GM23338 (cell line): ENCODE results near the gene CLSTN2. TPM values are rescaled to one million over a fixed set of nuclear protein-coding genes. Genes with fewer than 3 reads are reported as not detected.

ENCODE experiments used
- ATAC-seq: fragments of 200-7000 bp; cut with Tn5 transposase; 3 replicates; pipeline ENCODE4 v1.9.1; 2020
- DNase-seq: peaks from one replicate; pipeline ENCODE4 v3.0.0-alpha.2; 2015; ENCODE audit warnings: low spot score
- H2AFZ ChIP-seq: fragments of 200-600 bp; sonication (generic); 2 replicates; pipeline ENCODE4 v1.8.0; 2016; ENCODE audit warnings: antibody characterized with exemption, mild to moderate bottlenecking, moderate library complexity
- H3F3A ChIP-seq: fragments of 200-600 bp; sonication (generic); replicated peaks from 2 replicates; pipeline ENCODE4 v1.8.0; 2017; ENCODE audit warnings: antibody characterized with exemption, mixed run types, low read depth
- H3K27ac ChIP-seq: fragments of 200-600 bp; sonication (generic); 2 replicates; pipeline ENCODE4 v1.6.1; 2016; ENCODE audit warnings: low read depth
- H3K27me3 ChIP-seq: fragments of 200-600 bp; sonication (generic); 2 replicates; pipeline ENCODE4 v1.8.0; 2016; ENCODE audit warnings: mild to moderate bottlenecking, mixed run types, moderate library complexity; ENCODE audit not compliant: insufficient read depth
- H3K36me3 ChIP-seq: fragments of 200-600 bp; sonication (generic); 2 replicates; pipeline ENCODE4 v1.8.0; 2016; ENCODE audit warnings: mild to moderate bottlenecking; ENCODE audit not compliant: insufficient read depth
- H3K4me1 ChIP-seq: fragments of 200-600 bp; sonication (generic); 2 replicates; pipeline ENCODE4 v1.8.0; 2016; ENCODE audit warnings: mild to moderate bottlenecking, moderate library complexity; ENCODE audit not compliant: insufficient read depth
- H3K4me2 ChIP-seq: fragments of 200-600 bp; sonication (generic); 2 replicates; pipeline ENCODE4 v1.7.1; 2017; ENCODE audit warnings: mixed run types
- H3K4me3 ChIP-seq: fragments of 200-600 bp; sonication (generic); 2 replicates; pipeline ENCODE4 v1.6.1; 2016; ENCODE audit warnings: mixed run types
- H3K79me2 ChIP-seq: fragments of 200-600 bp; sonication (generic); replicated peaks from 2 replicates; pipeline ENCODE4 v1.8.0; 2017; ENCODE audit warnings: mild to moderate bottlenecking; ENCODE audit not compliant: insufficient read depth
- H3K9me2 ChIP-seq: fragments of 200-600 bp; sonication (generic); 2 replicates; pipeline ENCODE4 v1.8.0; 2017; ENCODE audit not compliant: insufficient read depth
- H4K20me1 ChIP-seq: fragments of 200-600 bp; sonication (generic); replicated peaks from 2 replicates; pipeline ENCODE4 v1.8.0; 2017; ENCODE audit warnings: mild to moderate bottlenecking; ENCODE audit not compliant: insufficient read depth
- H3K27ac Mint-ChIP-seq: 2 replicates; pipeline ENCODE4 v1.8.0; 2020; ENCODE audit warnings: inconsistent platforms, mild to moderate bottlenecking, moderate library complexity, mixed read lengths
- H3K27me3 Mint-ChIP-seq: 3 replicates; pipeline ENCODE4 v1.8.0; 2022; ENCODE audit warnings: low read depth, mild to moderate bottlenecking, moderate library complexity, mixed read lengths, inconsistent platforms; ENCODE audit not compliant: insufficient read depth, poor library complexity
- H3K36me3 Mint-ChIP-seq: 3 replicates; pipeline ENCODE4 v1.8.0; 2021; ENCODE audit warnings: low read depth, mild to moderate bottlenecking, inconsistent platforms, moderate library complexity, mixed read lengths
- H3K4me1 Mint-ChIP-seq: 3 replicates; pipeline ENCODE4 v1.8.0; 2020; ENCODE audit warnings: mild to moderate bottlenecking, inconsistent platforms, mixed read lengths
- H3K4me3 Mint-ChIP-seq: 3 replicates; pipeline ENCODE4 v1.8.0; 2021; ENCODE audit warnings: moderate library complexity, mild to moderate bottlenecking, inconsistent platforms, mixed read lengths
- H3K9me3 Mint-ChIP-seq: 3 replicates; pipeline ENCODE4 v1.8.0; 2020; ENCODE audit warnings: moderate library complexity, mild to moderate bottlenecking, inconsistent platforms, mixed read lengths
- CREB1 ChIP-seq: fragments of 250-450 bp; sonication (Bioruptor Pico); IDR thresholded peaks from 2 replicates; pipeline ENCODE4 v1.5.0; 2020; ENCODE audit warnings: low read depth, mild to moderate bottlenecking, moderate library complexity
- ETS1 ChIP-seq: IDR thresholded peaks from 2 replicates; pipeline ENCODE4 v1.6.1; 2016; ENCODE audit warnings: antibody characterized with exemption
- EZH2phosphoT487 ChIP-seq: fragments of 200-600 bp; sonication (generic); IDR thresholded peaks from one replicate; pipeline ENCODE4 v1.8.1; 2018; ENCODE audit warnings: antibody characterized with exemption; ENCODE audit not compliant: unreplicated experiment
- JUNB ChIP-seq: IDR thresholded peaks from one replicate; pipeline ENCODE4 v1.6.1; 2016; ENCODE audit warnings: antibody characterized with exemption; ENCODE audit not compliant: unreplicated experiment
- POLR2AphosphoS5 ChIP-seq: IDR thresholded peaks from 2 replicates; pipeline ENCODE4 v1.6.1; 2016; ENCODE audit warnings: antibody characterized with exemption, low read depth
- REST ChIP-seq: IDR thresholded peaks from one replicate; pipeline ENCODE4 v1.6.1; 2018; ENCODE audit warnings: antibody characterized with exemption; ENCODE audit not compliant: unreplicated experiment
- STAT1 ChIP-seq: IDR thresholded peaks from one replicate; pipeline ENCODE4 v1.6.1; 2016; ENCODE audit warnings: antibody characterized with exemption; ENCODE audit not compliant: unreplicated experiment
- ZNF114 ChIP-seq: fragments of 250-450 bp; sonication (Bioruptor Pico); IDR thresholded peaks from 2 replicates; pipeline ENCODE4 v1.5.0; 2020; ENCODE audit warnings: mild to moderate bottlenecking, moderate library complexity
- ZNF331 ChIP-seq: fragments of 250-450 bp; sonication (Bioruptor Pico); IDR thresholded peaks from 2 replicates; pipeline ENCODE4 v1.5.0; 2020; ENCODE audit warnings: low read depth, mild to moderate bottlenecking, moderate library complexity
- polyA plus RNA-seq: library from polyadenylated mRNA; unstranded; fragments of >200 nt; fragmentation: Nextera tagmentation; extraction: Ambion mirVana; gene quantifications from 2 replicates; pipeline ENCODE4 v1.2.1, GENCODE V29; 2016
- total RNA-seq: library from RNA; depleted of rRNA; stranded (reverse); fragments of >200 nt; shearing (Covaris generic); gene quantifications from 2 replicates; pipeline ENCODE4 v1.2.3, GENCODE V29; 2014
- TF ChIP-seq, protein P1 (sequence below), 2 experiments: fragments of 200-600 bp in 1 of 2; sonication (generic) in 1 of 2; conservative IDR thresholded peaks; 2 replicates each; pipeline versions ENCODE4 v1.5.1 to v1.6.1; 2016 to 2017; ENCODE audit warnings: antibody characterized with exemption in 2 of 2, low read depth in 2 of 2, mild to moderate bottlenecking in 2 of 2, moderate library complexity in 1 of 2

Gene CLSTN2
- total and polyA plus RNA-seq, 2 experiments from 2014 or later, result 0.11 to 0.83 TPM

DNA sequence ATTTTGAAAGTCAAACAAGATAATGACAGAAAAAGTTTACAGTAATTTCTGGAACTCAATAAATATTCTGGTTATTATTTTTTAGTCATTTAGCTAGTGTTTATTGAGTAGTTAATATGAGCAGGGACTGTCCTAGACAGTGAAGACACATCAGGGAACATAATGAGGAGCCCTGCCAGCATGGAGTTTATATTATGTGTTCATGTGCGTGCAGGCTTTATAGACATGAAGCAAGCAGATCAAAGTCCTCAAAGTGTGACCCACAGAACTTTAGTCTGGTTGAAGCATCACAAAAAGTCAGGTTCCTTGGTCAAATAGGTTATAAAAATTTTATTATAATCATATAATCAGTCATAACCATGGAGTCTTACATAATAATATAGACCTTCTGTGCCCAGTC is 289.3 kb downstream of the CLSTN2 start (continued):
- TF ChIP-seq REST, result no peak
- no peak for TF ChIP-seq ZNF114 (CRISPR knock-in tag)
- TF ChIP-seq CREB1 (CRISPR knock-in tag), result no peak
- TF ChIP-seq POLR2AphosphoS5, result no peak
- no peak for TF ChIP-seq ETS1

DNA sequence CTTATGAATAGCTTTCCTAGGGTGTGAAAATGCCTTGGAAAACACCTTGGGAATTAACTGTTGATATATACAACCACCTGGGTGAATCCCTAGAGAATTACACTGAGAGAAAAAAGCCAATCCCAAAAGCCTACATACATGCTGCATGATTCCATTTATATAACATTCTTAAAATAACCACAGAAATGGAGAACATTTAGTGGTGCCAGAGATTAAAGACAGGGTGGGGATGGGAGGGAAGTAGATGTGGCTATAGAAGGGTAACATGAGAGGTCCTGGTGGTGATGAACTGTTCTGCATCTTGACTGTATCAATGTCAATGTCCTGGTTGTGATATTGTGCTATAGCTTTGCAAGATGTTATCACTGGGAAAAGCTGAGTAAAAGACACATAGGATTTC is 291.0 kb downstream of the CLSTN2 start:
- Histone ChIP-seq H3K9me2 (peaks cover 5% of the 10 kb centered on the region; the same call in 1 of the 2 replicates), H4K20me1 (no peaks in the 10 kb centered on the region), H3K4me2 (no peak overlapping the region), H2AFZ (no peak overlapping the region), H3K4me1 (no peaks in the 10 kb centered on the region), H3K36me3 (no peaks in the 10 kb centered on the region), H3F3A (no peaks in the 10 kb centered on the region), H3K27ac (no peak overlapping the region), H3K79me2 (no peaks in the 10 kb centered on the region), H3K4me3 (no peak overlapping the region), H3K27me3 (no peaks in the 10 kb centered on the region)
- ATAC-seq, result no peak
- Mint-ChIP-seq H3K4me3 (no peak overlapping the region), H3K36me3 (peaks cover 17% of the 10 kb centered on the region), H3K27me3 (no peaks in the 10 kb centered on the region), H3K4me1 (no peaks in the 10 kb centered on the region), H3K9me3 (peaks cover 22% of the 10 kb centered on the region), H3K27ac (no peak overlapping the region)
- DNase-seq, result no peak
- TF ChIP-seq JUNB (no peak), CREB1 (CRISPR knock-in tag) (no peak), STAT1 (no peak), EZH2phosphoT487 (no peak), REST (no peak), POLR2AphosphoS5 (no peak), ZNF114 (CRISPR knock-in tag) (no peak), ZNF331 (CRISPR knock-in tag) (no peak)
- TF ChIP-seq, protein P1, sequence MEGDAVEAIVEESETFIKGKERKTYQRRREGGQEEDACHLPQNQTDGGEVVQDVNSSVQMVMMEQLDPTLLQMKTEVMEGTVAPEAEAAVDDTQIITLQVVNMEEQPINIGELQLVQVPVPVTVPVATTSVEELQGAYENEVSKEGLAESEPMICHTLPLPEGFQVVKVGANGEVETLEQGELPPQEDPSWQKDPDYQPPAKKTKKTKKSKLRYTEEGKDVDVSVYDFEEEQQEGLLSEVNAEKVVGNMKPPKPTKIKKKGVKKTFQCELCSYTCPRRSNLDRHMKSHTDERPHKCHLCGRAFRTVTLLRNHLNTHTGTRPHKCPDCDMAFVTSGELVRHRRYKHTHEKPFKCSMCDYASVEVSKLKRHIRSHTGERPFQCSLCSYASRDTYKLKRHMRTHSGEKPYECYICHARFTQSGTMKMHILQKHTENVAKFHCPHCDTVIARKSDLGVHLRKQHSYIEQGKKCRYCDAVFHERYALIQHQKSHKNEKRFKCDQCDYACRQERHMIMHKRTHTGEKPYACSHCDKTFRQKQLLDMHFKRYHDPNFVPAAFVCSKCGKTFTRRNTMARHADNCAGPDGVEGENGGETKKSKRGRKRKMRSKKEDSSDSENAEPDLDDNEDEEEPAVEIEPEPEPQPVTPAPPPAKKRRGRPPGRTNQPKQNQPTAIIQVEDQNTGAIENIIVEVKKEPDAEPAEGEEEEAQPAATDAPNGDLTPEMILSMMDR (conservative IDR thresholded peaks at IDR 0.05; ENCODE audit: low read depth in 2 of 2), result no peak
